ENCODE data around the gene PRPF8. TPM values are rescaled to one million over a fixed set of nuclear protein-coding genes. Genes with fewer than 3 reads are reported as not detected.

The PRPF8 gene
- total and polyA plus RNA-seq, 4 donors, result 50.2 to 110 (median 82.3) TPM

- DNase-seq (ENCODE audit: low spot score), result no peak
- Histone ChIP-seq H3K36me3 (ENCODE audit: control insufficient read depth in 4 of 4, insufficient read depth in 3 of 4, low read depth in 1 of 4, low read length in 3 of 4) (no peaks in the 10 kb centered on the region), H3K27ac (ENCODE audit: low read depth in 1 of 2, low read length in 2 of 2) (no peak overlapping the region), H3K9ac (ENCODE audit: low read depth in 1 of 2, low read length in 2 of 2) (no peak overlapping the region), H3K27me3 (ENCODE audit: control insufficient read depth in 4 of 4, insufficient read depth in 4 of 4, low read length in 3 of 4) (no peaks in the 10 kb centered on the region), H3K4me1 (ENCODE audit: control insufficient read depth in 4 of 4, insufficient read depth in 4 of 4, low read length in 3 of 4) (peaks cover 7 to 26% (median 19%) of the 10 kb centered on the region in 4 donors), H3K4me3 (ENCODE audit: low read depth in 1 of 3, low read length in 3 of 3) (no peak overlapping the region), H3K9me3 (ENCODE audit: control insufficient read depth in 4 of 4, low read length in 3 of 4) (no peaks in the 10 kb centered on the region)
- TF ChIP-seq SP1 (IDR thresholded peaks at IDR 0.05), result no peak
- TF ChIP-seq GABPA (IDR thresholded peaks at IDR 0.05 in 1 of 2, conservative IDR thresholded peaks at IDR 0.05 in 1 of 2), result no peak
- no peak for TF ChIP-seq RAD21 (IDR thresholded peaks at IDR 0.05)
- TF ChIP-seq HNF4G (IDR thresholded peaks at IDR 0.05), result no peak
- no peak for TF ChIP-seq REST (IDR thresholded peaks at IDR 0.05)
- no peak for TF ChIP-seq JUND (IDR thresholded peaks at IDR 0.05)
- no peak for TF ChIP-seq ZBTB33 (IDR thresholded peaks at IDR 0.05)
- TF ChIP-seq CTCF (IDR thresholded peaks at IDR 0.05; ENCODE audit: low read depth, low read length, missing input control), result no peak
- TF ChIP-seq HNF4A (conservative IDR thresholded peaks at IDR 0.05), result no peak
- no peak for TF ChIP-seq ATF3 (IDR thresholded peaks at IDR 0.05)
- TF ChIP-seq RXRA (IDR thresholded peaks at IDR 0.05), result no peak
- no peak for TF ChIP-seq TAF1 (conservative IDR thresholded peaks at IDR 0.05)
- no peak for TF ChIP-seq YY1 (IDR thresholded peaks at IDR 0.05)
- 86% methylated on average over 12 of the region's 12 CpGs for WGBS
Measured at GRCh38 chr17:1624650-1625049, 60.0 kb downstream of the PRPF8 start.

- Histone ChIP-seq H3K9ac (ENCODE audit: low read depth in 1 of 2, low read length in 2 of 2) (no peak overlapping the region), H3K36me3 (ENCODE audit: control insufficient read depth in 4 of 4, insufficient read depth in 3 of 4, low read depth in 1 of 4, low read length in 3 of 4) (no peaks in the 10 kb centered on the region), H3K27ac (ENCODE audit: low read depth in 1 of 2, low read length in 2 of 2) (no peak overlapping the region), H3K4me3 (ENCODE audit: low read depth in 1 of 3, low read length in 3 of 3) (no peak overlapping the region), H3K27me3 (ENCODE audit: control insufficient read depth in 4 of 4, insufficient read depth in 4 of 4, low read length in 3 of 4) (no peaks in the 10 kb centered on the region), H3K9me3 (ENCODE audit: control insufficient read depth in 4 of 4, low read length in 3 of 4) (no peaks in the 10 kb centered on the region), H3K4me1 (ENCODE audit: control insufficient read depth in 4 of 4, insufficient read depth in 4 of 4, low read length in 3 of 4) (peaks cover 2 to 17% (median 9%) of the 10 kb centered on the region in 4 donors)
- WGBS, result 94% methylated on average over 14 of the region's 14 CpGs
- DNase-seq (ENCODE audit: low spot score), result no peak
- TF ChIP-seq FOXA2 (IDR thresholded peaks at IDR 0.05), result no peak
- TF ChIP-seq REST (IDR thresholded peaks at IDR 0.05), result no peak
- no peak for TF ChIP-seq MAX (IDR thresholded peaks at IDR 0.05)
- no peak for TF ChIP-seq ZBTB33 (IDR thresholded peaks at IDR 0.05)
- TF ChIP-seq GABPA (IDR thresholded peaks at IDR 0.05 in 1 of 2, conservative IDR thresholded peaks at IDR 0.05 in 1 of 2), result no peak
- no peak for TF ChIP-seq HNF4G (IDR thresholded peaks at IDR 0.05)
- no peak for TF ChIP-seq YY1 (IDR thresholded peaks at IDR 0.05)
- TF ChIP-seq EGR1 (IDR thresholded peaks at IDR 0.05; ENCODE audit: low read depth in 2 of 2), result no peak
- TF ChIP-seq ATF3 (IDR thresholded peaks at IDR 0.05), result no peak
Measured at GRCh38 chr17:1623057-1623630, 61.5 kb downstream of the PRPF8 start.

All from liver (tissue), 9 donors.